Ammon's horn (tissue), 1 donor: ENCODE results near the gene LAGE3.

ENCODE experiments used
- DNase-seq: peaks from one replicate; pipeline ENCODE4 v3.0.0-alpha.2; 2016; ENCODE audit warnings: low spot score

The LAGE3 gene

DNA sequence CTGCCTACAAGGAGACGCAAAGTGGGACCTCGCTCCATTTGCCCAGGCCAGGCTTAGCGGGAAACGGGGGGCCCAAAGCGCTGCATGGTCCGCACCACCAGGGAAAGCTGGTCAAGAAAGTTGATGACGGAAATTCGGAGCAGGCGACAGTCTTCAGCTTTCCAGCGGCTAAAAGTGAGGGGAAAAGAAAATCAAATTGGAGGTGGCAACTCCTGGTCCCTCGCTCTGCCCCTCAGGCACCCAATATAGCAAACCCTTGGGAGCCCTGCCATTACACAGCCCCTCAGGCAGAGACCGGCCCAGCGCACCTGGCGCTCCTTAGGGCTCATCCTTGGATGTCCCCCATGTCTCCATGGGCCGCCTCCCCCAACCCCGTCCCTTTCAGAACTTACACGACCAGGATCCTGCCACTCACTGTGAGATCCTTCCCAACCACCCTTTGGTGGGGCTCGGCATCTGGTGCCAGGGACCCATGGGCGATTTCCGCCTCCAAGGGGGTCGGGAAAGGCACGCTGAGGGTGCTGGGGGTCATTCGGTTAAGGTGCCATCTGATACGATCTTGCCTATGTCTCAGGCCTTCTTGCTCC is 1.1 kb downstream of the LAGE3 start:
- DNase-seq: no peak

DNA sequence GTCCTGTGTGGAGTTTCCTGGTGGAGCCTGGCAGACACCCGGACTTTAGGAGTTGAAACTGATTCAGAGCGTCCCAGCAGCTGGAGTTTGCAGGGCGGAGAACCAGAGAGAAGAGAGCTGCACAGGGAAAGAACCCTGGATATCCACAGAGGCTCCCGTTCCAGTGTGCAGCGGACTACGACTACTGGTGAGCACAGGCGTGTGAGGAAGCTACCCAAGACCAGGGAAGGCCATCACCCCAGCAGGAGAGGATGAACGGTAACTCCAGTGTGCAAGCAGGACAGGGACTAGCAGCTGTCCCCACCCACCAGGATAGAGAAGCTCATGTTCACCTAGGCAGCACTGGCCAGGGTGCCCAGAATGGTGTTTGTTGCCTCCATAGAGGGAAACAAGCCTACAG is 2.3 kb downstream of the LAGE3 start:
- no peak for DNase-seq

DNA sequence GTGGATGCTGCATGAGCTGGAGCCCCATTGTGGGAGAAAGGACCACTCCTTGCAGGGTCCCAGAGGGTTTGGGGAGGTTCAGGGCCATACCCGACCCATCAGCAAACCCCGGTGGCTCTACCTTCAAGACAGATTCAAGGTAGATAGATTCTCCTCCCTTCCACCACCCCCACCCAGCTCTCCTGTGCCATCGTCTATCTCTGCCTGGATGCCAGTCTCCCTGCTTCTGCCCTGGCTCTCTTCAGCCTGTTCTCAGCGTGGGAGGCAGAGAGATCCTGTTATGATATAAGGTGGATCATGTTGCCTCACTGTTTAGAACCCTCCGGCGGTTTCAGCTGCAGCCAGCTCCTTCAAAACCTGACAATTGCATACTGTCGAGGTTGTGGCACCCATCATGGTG is 5.4 kb downstream of the LAGE3 start:
- no peak for DNase-seq

DNA sequence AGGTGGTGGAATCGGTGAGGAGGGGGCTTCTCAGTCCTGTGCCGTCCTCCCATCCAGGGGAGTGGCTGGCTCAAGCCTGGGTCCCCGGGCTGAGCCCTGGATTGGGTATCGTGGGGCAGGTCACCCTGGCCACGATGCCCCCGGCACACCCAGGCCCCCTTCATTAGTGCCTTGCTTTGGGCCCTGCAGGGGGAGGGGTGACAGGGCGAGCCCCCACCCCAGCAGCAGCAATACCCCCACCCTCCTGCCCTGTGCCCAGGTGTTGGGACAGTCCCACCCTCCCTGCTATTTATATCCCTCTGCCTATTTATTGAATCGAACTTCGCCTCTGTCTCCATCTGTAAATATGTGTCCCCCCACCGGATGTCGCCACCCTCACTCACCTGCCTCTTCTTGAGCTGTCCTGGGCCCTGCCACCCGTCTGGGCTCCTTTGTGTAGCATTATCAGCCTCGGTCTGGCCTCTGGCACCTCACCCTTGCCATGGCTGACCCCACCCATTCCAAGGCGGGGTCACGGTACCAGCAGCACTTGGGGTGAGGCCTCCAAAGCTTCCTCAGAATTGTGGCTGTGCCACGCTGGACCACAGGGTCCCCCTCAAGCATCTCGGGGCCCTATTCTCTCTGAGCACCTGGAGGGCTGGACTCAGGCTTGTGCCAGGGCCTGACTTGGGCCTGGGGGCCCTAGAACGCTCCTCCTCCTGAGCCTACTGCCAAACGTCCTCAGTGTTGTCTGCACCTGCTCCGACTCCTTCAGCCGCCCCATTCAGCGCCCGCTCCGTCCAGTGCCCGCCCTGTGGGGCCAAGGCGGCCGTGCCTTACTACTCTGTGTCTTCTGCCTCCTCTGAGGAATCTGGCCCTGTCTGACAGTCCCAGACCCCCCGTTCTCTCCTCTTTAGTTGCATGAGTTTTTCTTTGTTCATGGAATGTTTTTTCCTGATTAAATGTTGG is 6.1 kb downstream of the LAGE3 start:
- DNase-seq: no peak

DNA sequence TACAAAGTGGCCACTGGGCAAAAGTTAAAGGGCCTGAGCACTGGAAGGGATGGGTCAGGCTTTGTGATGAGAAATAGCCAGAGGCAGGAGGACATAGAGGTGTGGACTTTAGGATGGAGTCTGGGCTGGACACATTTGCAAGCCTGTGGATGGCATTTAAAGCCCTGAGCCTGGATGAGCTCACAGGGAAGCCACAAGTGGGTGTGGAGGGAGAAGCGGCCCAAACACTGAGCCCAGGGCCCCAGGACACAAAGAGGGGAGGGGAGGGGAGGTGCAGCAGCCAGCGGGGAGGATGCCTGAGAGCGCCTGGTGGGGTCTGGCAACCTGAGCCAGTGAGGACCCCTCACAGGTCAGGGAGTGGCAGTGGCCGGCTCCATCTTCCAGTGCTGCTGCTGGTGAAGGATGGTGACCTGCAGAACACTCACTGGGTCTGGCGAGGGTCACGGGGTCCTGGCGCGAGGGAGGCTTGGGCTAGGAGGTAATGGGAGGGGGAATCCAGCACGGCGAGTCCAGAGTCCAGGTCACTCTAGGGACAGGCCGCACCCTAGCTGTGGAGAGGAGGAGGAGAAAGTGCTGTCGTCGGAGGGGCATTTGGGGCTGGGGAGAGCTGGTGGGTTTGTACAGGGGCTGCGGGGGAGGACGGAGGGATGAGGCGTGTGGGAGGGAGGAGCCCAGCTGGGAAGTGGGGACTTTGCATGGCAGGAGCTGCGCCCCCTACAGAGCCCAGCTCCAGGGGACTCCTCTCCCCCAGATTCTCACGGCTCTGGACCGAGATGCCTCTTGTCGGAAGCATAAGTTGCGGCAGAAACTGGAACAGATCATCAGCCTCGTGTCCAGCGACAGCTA is 7.0 kb downstream of the LAGE3 start:
- no peak for DNase-seq

DNA sequence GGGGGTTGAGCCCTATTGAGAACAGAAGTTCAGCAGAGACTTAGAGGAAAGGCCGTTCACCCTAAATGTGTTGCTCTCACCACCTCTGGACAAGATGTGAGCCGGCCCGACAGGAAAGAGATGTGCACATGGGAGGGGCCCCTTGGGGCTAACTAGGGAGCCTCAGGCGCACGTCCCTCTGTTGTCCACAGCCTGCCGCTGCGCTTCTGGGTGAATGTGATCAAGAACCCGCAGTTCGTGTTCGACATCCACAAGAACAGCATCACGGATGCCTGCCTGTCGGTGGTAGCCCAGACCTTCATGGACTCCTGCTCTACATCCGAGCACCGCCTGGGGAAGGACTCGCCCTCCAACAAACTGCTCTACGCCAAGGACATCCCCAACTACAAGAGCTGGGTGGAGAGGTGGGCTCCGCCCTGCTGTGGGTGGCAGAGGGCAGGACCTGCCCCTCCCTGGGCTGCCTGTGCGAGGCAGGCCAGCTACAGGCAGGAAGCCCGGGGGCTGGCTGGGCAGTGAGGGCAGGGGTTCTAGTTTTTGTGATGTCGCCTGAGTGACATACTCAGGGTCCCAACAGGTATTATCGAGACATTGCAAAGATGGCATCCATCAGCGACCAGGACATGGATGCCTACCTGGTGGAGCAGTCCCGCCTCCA is 8.0 kb downstream of the LAGE3 start:
- no peak for DNase-seq

DNA sequence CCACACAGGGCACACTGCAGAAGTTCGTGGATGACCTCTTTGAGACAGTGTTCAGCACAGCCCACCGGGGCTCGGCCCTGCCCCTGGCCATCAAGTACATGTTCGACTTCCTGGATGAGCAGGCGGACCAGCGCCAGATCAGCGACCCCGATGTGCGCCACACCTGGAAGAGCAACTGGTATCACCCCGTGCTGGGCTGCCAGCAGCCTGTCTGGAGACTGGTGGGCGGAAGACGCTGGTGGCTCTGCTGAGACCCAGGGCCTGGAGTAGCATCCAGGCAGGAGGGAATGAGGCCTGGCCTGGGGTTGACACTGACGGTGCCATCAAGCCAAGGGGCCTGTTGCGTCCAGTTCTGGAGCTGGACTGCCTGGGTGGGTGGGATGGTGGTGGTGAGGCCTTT is 8.6 kb downstream of the LAGE3 start:
- DNase-seq: no peak

DNA sequence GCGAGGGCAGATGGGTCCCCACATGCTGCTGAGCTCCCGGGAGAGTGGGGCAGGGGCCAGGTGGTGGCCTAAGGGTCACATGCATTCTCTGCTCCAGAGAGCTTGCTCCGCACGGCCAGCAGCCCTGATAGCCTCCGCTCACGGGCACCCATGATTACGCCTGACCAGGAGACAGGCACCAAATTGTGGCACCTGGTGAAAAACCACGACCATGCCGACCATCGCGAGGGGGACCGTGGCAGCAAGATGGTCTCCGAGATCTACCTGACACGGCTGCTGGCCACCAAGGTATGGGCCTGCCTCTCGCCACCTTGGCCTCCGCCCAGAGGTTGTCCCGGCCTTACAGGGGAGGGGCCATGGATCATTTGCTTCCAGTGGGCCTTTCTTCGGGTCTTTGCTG is 9.2 kb downstream of the LAGE3 start:
- DNase-seq: no peak

DNA sequence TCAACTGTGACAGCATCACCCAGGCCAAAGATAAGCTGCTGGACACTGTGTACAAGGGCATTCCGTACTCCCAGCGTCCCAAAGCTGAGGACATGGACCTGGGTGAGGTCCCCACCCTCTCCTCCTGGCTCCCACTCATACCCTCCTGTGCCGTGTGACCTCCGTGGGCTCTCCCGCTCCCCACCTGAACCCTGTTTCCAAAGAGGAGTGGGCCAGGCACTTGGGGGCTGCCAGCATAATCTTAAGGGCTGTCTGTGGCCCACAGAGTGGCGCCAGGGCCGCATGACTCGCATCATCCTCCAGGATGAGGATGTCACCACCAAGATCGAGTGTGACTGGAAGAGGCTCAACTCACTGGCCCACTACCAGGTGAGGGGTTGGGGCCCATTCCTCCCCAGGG is 10.0 kb downstream of the LAGE3 start:
- no peak for DNase-seq

DNA sequence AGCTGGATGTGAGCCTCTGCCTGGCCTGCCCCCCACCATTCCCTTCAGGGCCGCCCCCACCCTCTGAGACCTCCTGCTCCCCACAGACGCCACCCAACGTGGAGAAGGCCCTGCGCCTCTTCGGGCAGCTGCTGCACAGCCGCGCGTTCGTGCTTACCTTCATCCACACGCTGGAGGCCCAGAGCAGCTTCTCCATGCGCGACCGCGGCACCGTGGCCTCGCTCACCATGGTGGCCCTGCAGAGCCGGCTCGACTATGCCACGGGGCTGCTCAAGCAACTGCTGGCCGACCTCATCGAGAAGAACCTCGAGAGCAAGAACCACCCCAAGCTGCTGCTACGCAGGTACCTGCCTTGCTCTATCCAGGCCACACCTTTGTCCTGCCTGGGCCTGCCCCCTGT is 10.9 kb downstream of the LAGE3 start:
- DNase-seq: no peak

DNA sequence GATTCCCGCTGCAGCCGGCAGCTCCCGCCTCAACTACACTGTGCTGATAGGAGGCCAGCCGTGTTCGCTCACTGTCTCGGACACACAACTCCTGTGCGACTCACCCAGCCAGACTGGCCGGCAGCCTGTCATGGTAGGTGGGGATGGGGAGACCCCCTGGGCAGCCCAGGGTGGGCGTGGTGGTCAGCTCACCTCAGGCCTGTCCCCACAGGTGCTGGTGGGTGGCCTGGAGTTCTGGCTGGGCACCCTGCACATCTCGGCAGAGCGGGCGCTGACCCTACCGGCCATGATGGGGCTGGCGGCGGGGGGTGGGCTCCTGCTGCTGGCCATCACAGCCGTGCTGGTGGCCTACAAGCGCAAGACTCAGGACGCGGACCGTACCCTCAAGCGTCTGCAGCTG is 11.5 kb downstream of the LAGE3 start:
- DNase-seq: no peak

DNA sequence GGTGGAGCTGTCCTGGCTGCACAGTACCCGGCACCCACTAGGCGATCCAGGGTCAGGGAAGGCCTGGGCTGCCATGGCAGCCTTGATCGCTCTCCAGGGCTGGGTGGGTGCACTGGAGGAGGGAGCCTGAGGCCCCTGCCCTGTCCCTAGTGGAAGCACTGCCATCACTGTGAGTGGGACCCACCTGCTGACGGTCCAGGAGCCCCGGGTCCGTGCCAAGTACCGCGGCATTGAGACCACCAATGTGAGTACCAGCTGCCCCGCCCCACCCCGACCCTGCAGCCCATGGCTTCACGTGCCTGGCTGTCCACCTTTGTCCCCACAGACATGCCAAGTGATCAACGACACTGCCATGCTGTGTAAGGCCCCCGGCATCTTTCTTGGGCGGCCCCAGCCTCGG is 12.2 kb downstream of the LAGE3 start:
- no peak for DNase-seq

DNA sequence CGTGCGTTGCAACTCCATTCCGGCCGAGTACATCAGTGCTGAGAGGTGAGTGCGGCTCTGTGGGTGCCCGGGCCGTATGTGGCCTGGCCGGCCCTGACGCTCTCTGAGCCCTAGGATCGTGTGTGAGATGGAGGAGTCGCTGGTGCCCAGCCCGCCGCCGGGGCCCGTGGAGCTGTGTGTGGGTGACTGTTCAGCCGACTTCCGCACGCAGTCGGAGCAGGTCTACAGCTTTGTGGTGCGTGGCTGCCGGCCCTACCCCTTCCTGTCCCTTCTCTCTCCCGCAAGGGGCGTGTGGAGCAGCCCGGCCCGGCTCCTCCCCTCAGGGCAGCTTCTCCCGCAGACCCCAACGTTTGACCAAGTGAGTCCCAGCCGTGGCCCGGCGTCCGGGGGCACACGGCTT is 13.0 kb downstream of the LAGE3 start:
- no peak for DNase-seq

DNA sequence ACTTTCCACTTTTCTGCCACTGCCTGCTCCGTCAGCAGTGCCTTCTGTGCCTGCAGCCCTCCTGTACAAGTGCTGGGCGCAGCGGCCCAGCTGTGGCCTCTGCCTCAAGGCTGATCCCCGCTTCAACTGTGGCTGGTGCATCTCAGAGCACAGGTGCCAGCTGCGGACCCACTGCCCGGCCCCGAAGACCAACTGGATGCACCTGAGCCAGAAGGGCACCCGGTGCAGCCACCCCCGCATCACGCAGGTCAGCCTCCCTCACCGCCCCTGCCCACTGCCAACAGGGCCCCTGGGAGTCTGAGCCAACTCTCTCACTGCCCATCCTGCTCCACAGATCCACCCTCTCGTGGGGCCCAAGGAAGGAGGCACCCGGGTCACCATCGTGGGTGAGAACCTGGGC is 13.5 kb downstream of the LAGE3 start:
- no peak for DNase-seq

DNA sequence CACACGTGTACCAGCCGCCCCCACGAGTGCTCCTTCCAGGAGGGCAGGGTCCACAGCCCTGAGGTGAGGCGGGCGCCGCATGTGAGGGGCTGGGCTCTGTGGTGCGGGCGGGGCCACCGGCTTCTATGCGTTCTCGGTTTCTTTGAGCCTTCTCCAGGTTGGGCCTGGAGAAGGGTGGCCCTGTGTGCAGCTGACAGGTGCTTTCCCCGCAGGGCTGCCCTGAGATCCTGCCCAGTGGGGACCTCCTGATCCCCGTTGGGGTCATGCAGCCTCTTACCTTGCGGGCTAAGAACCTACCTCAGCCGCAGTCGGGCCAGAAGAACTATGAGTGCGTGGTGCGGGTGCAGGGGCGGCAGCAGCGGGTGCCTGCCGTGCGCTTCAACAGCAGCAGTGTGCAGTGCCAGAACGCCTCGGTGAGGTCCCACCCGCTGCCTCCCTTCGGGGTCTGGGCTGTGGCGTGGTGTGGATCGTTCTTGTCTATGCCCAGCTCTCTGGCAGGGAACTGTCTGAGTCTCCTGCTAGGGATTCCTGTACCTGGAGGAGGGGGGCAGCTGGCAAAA is 14.2 kb downstream of the LAGE3 start:
- DNase-seq: no peak

DNA sequence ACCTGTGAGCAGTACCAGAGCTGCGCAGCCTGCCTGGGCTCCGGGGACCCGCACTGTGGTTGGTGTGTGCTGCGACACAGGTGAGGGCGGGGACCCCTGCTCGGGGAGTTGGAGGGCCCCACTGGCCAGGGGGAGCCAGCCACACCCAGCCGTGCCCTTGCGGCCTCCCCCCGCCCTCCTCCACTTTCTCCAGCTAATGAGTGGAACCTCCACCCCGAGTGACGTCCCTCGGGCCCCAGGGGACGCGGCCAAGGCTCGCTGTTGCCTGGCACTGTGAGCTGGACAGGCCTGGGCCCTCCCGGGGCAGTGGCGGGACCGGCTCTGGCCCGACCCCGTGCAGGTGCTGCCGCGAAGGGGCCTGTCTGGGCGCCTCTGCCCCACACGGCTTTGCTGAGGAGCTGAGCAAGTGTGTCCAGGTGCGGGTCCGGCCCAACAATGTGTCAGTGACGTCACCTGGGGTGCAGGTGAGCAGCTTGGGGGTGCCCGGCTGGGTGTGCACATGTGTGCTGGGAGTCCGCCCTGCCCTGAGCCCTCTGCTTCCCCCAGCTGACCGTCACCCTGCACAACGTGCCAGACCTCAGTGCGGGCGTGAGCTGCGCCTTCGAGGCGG is 15.4 kb downstream of the LAGE3 start:
- DNase-seq: no peak

DNA sequence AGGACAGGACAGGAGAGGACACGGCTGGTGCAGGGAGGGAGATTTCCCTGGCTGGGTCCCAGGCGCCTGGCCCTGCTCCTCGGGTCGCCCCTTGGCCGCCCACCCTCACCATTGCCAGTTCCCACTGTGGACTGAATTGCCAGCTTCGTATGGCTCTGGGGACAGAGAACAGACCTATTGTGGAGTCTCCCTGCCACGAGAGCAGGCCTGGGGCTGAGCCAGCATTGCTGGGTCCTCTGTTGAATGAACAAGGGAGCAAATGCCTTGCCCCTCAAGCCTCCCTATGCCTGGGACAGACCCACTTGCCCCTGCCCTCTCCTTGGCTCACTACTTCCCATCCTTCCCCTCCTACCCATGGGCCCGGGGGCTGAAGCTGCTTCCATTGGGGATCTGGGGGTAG is 16.7 kb downstream of the LAGE3 start:
- DNase-seq: peak; percentile 37

DNA sequence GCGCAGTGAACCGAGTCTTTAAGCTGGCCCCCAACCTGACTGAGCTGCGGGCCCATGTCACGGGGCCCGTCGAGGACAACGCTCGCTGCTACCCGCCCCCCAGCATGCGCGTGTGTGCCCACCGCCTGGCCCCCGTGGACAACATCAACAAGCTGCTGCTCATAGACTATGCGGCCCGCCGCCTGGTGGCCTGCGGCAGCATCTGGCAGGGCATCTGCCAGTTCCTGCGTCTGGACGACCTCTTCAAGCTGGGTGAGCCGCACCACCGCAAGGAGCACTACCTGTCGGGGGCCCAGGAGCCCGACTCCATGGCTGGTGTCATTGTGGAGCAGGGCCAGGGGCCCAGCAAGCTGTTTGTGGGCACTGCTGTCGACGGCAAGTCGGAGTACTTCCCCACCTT is 18.8 kb downstream of the LAGE3 start:
- no peak for DNase-seq

DNA sequence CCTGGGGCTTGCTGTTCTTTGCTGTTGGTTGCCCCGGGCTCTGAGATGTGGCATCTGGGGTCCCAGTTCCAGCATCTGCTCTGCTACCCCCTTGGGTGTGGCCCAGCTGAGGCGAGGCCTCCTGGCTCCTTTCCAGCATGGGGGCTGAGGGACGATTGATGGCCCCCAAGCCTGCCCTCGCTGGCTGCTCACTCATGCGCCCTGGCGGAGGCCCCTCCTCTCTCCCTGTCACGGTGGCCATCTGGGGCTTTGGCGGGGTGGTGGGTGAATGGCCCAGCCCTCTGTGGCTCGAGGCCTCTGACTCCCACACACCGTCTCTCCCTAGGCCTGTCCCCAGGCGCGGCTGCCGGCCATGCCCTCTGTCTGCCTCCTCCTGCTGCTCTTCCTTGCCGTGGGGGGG is 19.2 kb downstream of the LAGE3 start:
- DNase-seq: no peak

DNA sequence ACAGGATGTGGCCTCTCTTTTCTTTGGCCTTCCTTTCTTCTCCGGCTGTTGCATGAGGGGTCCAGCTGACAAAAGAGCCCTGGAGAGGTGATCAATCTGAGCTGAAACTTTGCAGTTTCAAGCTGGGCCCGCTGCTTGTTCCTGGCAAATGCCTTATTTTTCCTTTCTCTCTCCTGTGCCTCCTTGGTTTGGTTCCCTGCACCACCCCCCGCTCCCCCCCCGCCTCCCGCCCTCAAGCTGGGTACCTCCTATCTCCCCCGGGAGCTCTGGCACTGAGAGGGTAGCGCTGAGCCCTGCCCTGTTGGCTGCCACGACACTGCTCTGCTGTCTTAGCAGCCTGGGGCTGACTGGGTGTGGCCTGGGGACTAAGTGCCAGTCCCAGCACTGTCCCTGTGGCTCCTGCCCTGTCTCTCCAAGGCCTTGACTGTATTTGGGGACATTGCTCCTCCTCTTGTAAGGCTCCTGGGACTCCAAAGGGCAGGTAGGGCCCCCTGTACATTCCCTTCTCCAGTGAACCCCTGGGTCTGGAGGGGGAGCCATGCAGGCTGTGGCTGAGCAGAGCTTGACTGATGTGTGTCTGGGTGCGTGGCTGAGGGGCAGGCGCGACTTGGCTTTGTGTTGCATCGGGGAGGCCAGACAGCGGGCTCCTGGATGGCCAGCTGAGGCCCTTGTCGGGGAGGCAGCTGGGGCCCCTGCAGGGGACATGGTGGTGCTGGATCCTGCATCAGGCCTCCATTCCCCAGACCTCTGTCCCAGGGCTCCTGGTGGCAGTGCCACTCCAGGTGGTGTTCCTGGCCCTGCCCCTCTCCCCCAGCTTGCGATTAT is 19.9 kb downstream of the LAGE3 start:
- DNase-seq: peak; percentile 32
